ENCODE measurements around the gene RTP2.
A peak's percentile ranks its signal among the peaks of the same experiment; 100 is the strongest.
"Not testable (repeated sequence)": the region's sequence is repeated elsewhere in the genome, so short reads cannot be mapped to it uniquely, and the experiment has no call there.

Gene RTP2

GRCh38 chr3:187717572-187717971, 15.2 kb upstream of the RTP2 start:
- no peak for DNase-seq (ENCODE audit: low read depth in 1 of 2, low spot score in 1 of 2)

DNA sequence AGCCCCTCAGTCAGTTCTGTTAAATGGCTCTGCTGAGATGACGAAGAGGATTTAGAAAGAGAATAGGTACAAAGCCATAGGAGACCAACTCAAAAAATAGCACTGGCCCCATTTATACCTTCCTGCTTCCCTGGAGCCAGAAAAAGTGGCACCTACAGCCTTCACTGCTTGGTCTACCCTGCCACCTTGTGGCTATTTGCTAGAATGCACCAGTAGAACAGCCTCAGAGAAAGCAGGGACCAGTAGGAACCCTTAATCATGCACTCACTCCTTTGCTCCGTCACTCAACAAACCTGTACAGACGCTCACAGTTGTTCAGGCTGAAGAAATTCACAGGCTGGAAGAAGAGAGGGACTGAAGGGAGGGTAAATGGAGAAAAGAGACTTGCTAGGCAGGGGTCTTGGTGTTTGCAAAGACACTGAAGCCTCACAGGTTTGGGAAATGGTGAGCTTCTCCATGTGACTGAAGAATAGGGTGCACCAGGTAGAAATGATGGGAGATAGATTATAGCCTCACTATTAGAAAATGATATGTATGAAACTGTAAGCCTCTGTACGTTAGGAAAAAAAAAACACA, 12.1 kb upstream of the RTP2 start:
- DNase-seq (ENCODE audit: low read depth in 1 of 2, low spot score in 1 of 2), result peak; percentile 30 to 52

- no peak for DNase-seq (ENCODE audit: low read depth in 1 of 2, low spot score in 1 of 2)
Measured at GRCh38 chr3:187713504-187713903, 11.1 kb upstream of the RTP2 start.

DNA sequence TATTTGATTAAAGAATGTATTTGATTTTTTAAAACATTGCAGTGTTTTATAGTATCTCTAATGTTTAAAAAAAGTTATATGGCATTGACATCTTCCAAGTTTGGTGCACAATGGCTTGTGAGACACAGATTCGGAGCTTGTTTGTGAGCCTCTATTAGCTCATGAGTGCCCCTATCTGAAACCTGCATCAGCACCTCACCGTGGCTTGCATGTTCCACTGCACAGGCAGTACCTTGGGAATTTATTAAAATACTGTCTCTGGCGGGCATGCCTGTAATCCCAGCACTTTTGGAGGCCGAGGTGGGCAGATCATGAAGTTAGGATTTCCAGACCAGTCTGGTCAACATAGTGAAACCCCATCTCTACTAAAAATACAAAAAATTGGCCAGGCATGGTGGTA, 6.8 kb upstream of the RTP2 start:
- no peak for DNase-seq (ENCODE audit: low read depth in 1 of 2, low spot score in 1 of 2)

GRCh38 chr3:187708696-187709095, 6.3 kb upstream of the RTP2 start:
- no peak for DNase-seq (ENCODE audit: low read depth in 1 of 2, low spot score in 1 of 2)

DNA sequence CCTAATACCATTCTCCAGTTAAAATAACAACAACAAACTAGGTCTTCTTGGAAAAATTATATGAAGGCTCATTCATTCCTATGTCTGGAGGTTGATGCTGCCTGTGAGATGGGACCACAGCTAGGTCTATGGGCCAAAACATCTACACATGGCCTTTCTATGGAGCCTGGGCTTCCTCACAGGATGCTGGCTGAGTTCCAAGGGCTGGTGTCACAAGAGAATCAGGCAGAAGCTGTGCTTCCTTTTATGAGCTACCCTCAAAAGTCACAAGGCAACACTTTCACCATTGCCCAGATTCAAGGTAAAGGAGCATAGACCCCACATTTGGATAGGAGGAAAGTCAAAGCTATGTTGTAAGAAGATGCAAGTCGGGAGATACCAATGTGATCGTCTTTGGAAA, 4.6 kb upstream of the RTP2 start:
- DNase-seq (ENCODE audit: low read depth in 1 of 2, low spot score in 1 of 2), result no peak

DNA sequence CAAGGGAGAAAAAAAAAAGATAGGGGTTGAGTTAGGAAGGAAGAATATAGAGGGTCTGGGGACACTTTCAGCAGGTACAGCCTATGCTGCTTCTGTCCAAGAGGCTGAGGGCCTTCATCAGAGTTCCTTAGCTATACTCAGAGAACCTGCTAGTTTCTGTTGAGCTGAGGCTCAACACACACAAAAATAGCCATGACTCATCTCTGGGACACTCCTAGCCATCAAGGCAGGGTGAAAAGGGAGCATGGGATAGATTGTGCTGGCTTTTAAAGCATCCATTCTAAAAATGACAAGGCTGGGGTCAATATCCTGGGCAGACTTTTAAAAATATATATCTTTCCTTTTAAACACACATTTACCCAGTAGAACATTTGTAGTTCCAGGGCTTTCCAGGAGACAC, 2.8 kb upstream of the RTP2 start:
- DNase-seq (ENCODE audit: low read depth in 1 of 2, low spot score in 1 of 2), result no peak

DNA sequence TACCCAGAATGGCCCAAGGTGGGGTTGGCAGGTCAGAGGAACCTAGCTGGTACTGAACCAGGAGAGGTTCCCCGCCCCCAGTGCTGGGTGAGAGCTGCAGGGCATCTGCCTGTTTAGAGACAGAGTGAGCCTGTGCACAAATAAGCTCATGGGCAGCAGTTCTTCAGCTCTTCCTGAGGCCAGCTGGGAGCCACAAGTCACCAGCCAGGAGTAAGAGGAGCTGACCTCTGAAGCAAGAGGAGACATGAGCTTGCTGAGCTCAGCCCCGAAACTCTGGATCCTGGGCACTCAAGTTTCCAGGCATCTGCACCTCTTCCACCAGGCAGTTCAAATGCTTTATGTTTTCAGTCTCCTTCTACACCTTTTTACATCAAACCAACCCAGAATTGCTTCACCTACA, 2.1 kb downstream of the RTP2 start:
- DNase-seq (ENCODE audit: low read depth in 1 of 2, low spot score in 1 of 2), result no peak

DNA sequence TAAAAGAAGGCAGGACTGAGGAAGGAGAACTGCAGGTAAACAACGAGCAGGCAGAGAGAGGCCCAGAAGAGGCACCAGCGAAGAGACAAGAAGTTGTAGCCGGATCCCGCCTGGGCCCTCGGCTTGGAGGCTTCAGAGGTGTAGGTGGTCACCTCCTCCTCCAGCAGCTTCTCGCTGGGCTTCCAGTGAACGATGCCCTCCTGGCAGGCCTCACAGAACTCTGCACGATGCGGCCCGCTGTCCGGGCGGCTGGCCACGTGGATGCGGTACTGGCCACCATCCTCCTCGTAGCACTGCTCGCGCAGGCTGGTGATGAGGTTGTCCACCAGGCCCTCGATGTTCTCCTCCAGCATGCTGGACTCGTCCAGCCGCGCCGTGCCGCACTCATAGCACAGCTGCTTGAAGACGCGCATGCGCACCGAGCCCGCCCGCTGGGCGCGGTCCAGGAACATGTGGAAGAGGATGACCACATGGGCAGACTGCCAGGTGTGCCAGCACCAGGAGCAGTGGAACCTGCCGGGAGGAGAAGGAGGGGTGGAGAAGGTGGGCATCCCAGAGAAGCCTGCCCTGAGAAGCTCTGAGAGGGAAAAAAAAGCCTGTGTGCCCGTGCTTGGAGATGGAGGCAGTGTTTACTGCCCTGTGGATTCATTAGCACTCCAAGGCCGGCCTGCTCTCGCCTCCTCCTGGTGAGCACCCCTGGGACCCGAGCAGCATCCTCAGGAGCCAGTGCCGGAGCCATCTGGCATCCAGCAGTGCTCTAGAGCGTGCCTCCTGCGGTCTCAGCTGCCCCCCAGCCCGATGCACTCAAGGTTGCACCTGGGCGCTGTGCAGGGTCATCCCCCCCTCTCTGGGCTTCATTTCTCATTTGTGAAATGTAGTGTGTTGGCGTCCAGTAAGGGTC, 3.6 kb downstream of the RTP2 start:
- no peak for DNase-seq (ENCODE audit: low read depth in 1 of 2, low spot score in 1 of 2)

GRCh38 chr3:187696021-187696420, 6.3 kb downstream of the RTP2 start:
- no peak for DNase-seq (ENCODE audit: low read depth in 1 of 2, low spot score in 1 of 2)

- DNase-seq (ENCODE audit: low read depth in 1 of 2, low spot score in 1 of 2), result no peak
Measured at GRCh38 chr3:187695449-187695848, 6.9 kb downstream of the RTP2 start.

DNA sequence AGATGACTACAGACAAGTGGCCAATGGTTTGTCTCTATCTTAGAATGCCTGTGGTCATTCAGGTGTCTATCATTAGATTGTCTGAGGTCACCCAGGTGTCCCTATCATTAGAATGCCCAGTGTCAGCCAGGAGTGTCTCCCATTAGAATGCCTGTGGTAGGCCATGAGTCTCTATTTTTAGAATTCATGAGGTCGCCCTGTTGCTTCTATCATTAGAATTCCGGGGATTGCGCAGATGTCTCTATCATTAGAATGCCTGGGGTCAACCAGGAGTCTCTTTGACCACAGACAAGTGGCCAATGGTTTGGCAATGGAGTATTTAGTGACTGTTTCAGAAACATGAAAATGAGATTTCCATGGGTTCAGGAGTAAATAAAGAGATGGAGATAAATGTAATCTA, 7.6 kb downstream of the RTP2 start:
- DNase-seq (ENCODE audit: low read depth in 1 of 2, low spot score in 1 of 2), result no peak

GRCh38 chr3:187693431-187693830, 8.9 kb downstream of the RTP2 start:
- DNase-seq (ENCODE audit: low read depth in 1 of 2, low spot score in 1 of 2), result no peak

- DNase-seq (ENCODE audit: low read depth in 1 of 2, low spot score in 1 of 2), result no peak
Measured at GRCh38 chr3:187689984-187690383, 12.4 kb downstream of the RTP2 start.

DNA sequence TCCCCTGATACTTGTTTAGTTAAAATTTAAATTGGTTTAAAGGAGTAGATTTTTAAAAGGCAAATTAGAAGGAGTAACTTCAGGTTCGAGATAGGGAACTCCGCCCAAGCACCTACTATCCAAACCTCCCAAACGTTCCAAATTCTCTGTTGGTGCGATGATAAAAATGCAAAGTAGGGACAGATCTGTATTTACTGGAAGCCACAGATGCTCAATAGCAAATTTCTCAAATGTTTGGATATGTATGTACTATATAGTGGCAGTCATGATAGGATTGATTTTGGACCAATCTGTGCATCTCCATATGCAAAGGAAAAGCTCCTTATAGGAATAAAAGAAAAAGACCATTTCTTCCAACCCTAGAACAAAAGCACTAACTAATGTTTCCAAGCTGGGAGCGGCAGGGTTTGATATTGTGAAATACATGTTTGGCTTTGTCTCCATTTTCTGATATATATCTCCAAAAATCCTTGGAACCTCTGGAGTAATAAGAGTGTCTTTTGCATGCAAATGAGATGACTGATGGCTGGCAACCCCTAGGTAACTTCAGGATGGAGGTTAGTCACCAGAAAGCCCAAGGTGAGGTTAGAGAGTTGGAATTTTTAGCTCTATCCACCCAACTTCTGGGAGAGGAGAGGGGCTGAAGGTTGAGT, 15.6 kb downstream of the RTP2 start:
- no peak for DNase-seq (ENCODE audit: low read depth in 1 of 2, low spot score in 1 of 2)

DNA sequence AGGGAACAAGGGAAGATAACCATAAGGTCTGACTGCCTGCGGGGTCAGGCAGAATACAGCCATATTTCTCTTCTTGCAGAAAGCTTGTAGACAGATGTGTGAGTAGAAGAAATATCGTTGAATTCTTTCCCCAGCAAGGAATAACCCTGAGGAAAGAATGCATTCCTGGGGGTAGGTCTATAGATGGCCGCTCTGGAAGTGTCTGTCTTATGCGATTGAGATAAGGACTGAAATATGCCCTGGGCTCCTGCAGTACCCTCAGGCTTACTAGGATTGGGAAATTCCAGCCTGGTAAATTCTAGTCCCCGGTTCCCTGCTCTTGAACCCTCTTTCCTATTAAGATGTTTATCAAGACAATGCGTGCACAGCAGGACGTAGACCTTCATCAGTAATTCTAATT, 16.4 kb downstream of the RTP2 start:
- no peak for DNase-seq (ENCODE audit: low read depth in 1 of 2, low spot score in 1 of 2)

- no peak for DNase-seq (ENCODE audit: low read depth in 1 of 2, low spot score in 1 of 2)
Measured at GRCh38 chr3:187684880-187685279, 17.5 kb downstream of the RTP2 start.

- no peak for DNase-seq (ENCODE audit: low read depth in 1 of 2, low spot score in 1 of 2)
Measured at GRCh38 chr3:187684444-187684843, 17.9 kb downstream of the RTP2 start.

GRCh38 chr3:187681756-187682155, 20.6 kb downstream of the RTP2 start:
- not testable (repeated sequence) for DNase-seq (ENCODE audit: low read depth in 1 of 2, low spot score in 1 of 2)

- peak; percentile 41 to 43 for DNase-seq (ENCODE audit: low read depth in 1 of 2, low spot score in 1 of 2)
Measured at GRCh38 chr3:187679638-187680396, 22.5 kb downstream of the RTP2 start.

GRCh38 chr3:187678726-187679268, 23.6 kb downstream of the RTP2 start:
- no peak for DNase-seq (ENCODE audit: low read depth in 1 of 2, low spot score in 1 of 2)

Data from activated T-helper 1 cell treated with anti-CD3 and anti-CD28 coated beads, Interleukin-2, amount 50 U/mL, for 16 hours (primary cell).